NOMO-1 treated with DMSO at 0.1 percent for 48 hours (cell line): ENCODE results near the gene PRR30.
"Not testable (repeated sequence)": the region's sequence is repeated elsewhere in the genome, so short reads cannot be mapped to it uniquely, and the experiment has no call there.

Experiments
- DNase-seq: peaks from one replicate; lab custom pipeline; 2025; ENCODE audit not compliant: unreplicated experiment; lab: John Stamatoyannopoulos, UW

Gene PRR30

DNA sequence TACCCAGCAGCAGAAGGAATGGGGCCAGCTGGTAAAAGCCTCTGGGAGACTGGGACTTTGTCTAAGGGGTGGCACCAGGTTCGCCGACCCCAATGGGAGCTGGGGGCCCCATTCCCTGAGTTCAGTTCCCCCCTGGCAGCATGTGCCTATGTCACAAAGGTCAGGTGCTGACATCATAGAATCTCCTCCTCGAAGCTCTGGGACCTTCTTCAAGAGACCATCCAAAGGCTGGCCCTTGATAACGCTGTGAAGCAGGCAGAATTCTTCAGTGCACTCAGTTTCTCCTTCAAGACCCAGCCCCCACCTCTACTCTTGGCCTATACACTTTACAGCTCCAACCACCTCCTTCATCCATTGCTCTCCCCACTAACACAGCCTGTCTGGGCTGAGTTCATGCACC, at the start of gene PRR30:
PRR30 (minus strand) TSS at position 101 of the 400 bp plus-strand sequence. CDS start 1,081 bp downstream, outside the sequence.
- no peak for DNase-seq

GRCh38 chr2:27186613-27187345, 47.6 kb upstream of the PRR30 start:
- DNase-seq, result no peak

- DNase-seq, result peak; percentile 80
Observed at GRCh38 chr2:27185331-27186026, 46.3 kb upstream of the PRR30 start.

- no peak for DNase-seq
Observed at GRCh38 chr2:27184115-27184514, 44.9 kb upstream of the PRR30 start.

- DNase-seq, result no peak
Observed at GRCh38 chr2:27182346-27182745, 43.1 kb upstream of the PRR30 start.

GRCh38 chr2:27179344-27180000, 40.3 kb upstream of the PRR30 start:
- DNase-seq, result no peak

DNA sequence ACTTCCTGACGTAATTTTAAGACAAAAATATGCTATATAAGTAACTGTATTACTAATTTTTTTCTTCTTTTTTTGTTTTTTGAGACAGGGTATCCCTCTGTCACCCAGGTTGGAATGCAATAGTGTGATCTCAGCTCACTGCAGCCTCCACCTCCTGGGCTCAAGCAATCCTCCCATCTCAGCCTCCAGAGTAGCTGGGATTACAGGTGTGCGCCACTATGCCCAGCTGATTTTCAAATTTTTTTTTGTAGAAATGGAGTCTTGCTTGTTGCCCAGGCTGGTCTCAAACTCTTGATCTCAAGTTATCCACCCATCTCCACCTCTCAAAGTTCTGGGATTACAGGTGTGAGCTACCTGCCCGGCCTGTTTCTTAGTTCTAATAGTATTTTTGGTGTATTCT, 39.3 kb upstream of the PRR30 start:
- no peak for DNase-seq

GRCh38 chr2:27177441-27178351, 38.5 kb upstream of the PRR30 start:
- no peak for DNase-seq

DNA sequence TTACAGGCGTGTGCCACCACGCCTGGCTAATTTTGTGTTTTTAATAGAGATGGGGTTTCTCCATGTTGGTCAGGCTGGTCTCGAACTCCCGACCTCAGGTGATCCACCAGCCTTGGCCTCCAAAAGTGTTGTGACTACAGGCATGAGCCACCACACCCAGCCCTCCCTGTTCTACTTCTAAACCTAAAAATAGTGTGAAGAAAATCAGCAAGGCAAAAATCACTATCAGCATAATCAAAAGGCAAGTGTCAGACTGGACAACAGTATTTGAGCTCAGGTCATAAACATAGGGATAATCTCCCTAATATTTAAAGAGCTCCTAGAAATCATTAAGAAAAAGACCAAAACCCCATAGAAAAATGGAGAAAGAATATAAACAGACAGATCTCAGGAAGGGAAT, 36.6 kb upstream of the PRR30 start:
- DNase-seq, result not testable (repeated sequence)

DNA sequence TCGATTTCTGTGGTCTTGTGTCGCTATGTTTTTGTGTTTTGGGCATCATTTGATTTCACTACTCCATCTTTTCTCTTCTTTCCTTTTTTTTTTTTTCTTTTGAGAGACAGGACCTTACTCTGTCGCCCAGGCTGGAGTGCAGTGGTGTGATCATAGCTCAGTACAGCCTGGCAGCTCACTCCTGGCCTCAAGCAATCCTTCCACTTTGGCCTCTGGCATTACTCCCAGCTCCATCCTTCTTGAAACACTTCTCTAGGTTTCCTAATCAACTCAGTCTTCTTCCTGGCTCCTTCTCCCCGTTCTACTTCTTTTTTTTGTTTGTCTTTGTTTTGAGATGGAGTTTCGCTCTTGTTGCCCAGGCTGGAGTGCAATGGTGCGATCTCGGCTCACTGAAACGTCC, 36.1 kb upstream of the PRR30 start:
- DNase-seq, result no peak

DNA sequence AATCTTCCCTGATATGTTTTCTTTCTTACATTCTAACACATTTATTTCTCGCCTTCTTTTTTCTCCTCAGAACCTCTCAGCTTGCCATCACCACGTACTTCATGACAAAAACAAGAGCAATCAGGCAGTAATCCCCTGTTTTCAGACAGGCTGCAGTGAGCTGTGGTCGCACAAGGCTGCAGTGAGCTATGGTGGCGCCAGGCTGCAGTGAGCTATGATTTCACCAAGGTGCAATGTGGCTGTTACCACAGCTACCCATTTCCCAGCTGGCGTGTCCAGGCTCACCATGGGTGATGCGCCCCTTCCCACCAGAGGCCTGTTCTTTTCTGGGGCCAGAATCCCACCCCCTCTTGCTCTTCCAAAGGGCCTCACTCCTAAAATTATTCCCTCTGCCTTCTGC, 35.4 kb upstream of the PRR30 start:
- DNase-seq, result no peak

- DNase-seq, result no peak
Observed at GRCh38 chr2:27171351-27171848, 32.2 kb upstream of the PRR30 start.

DNA sequence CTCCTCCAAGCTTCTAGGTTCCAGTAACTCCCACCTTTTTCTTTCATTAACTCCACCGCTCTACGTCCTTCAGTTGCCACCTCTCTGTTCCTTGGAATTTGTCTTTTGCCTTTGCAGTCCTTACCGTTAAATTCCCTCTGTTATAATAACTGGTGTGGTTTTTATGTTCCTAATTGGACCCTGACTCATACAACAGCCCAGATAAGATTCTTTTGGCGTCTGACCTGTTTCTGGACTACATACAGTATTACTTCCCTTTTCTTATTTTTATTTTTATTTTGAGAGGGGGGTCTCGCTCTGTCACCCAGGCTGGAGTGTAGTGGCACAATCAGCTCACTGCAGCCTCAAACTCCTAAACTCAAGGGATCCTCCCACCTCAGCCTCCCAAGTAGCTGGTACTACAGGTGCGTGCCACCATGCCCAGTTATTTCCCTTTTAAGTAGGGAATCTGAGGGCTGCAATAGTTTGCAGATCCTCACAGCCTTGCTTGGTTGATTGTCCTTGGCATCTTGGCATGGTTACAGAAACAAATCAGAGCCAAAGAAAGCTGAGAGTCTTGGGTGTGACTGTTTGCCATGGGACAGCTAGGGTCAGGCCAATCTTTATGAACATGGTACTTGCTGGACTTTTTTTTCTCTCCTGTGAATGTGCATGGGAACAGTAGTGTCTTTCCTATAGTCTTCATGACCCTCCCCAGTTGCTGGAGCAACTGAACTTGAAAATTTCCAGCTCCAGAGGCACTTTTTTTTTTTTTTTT, 31.5 kb upstream of the PRR30 start:
- no peak for DNase-seq

GRCh38 chr2:27164960-27165763, 26.0 kb upstream of the PRR30 start:
- DNase-seq, result no peak

DNA sequence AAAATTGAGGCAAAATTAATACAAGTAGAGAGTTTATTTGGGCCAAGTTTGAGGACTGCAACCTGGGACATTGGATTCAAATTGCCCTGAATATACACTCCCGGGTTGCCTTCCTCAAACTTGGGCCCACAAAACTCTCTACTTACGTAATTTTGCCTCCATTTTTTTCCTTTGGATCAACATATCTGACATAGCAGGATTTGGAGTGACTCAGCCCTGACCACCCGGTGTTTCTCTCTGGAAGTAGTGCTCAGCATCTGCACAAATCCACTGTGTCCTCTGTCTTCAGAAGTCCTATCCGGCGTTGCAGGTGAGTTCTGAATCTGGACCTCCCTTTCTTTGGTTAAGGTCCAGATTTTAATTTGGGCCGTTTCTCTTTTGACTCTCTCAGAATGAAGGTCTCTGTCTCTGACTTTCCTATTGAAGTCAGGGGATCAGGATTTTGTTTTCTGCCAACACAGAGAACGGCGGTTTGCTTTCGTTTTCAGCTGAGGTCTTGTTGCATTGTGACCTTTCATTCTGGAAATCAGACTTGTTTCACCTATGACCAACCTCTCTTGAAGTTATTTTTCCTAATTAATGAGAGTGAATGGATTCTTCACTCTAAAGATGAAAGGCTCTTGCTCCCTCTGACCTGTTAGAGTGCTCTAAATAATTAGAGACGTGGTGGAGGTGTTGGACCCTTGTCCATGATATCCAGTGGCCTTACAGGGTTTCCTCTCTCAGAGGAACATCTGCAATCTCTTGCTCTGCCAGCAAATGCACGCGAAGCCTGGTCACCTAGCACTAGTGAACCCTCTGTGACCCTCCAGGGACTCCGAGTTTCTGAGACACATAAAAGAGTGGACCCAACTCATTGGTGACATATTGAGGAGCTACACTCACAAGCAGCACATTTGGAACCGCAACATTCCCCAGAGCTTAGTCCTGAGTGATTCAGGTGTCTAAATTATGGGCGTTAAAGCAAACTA, 23.2 kb upstream of the PRR30 start:
- no peak for DNase-seq

GRCh38 chr2:27160191-27160590, 21.0 kb upstream of the PRR30 start:
- DNase-seq, result no peak

DNA sequence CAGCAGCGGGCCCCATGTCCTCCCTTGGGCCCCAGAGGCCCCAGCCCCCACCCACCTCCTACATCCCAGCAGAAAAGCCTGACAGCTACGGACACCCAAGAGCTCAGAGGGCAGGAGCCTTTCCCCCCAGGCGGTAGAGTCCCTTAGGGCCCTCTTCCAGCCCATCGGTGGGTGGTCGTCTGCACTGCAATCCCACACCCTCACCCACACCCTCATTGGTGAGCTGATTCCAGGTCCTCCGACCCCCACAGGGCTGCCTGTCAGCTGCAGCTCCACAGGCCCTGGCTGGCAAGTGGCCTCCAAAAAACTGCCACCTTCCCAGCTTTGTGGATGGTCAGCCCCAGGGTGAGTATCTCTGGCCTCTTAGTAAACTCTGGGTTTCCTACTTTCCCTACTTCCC, 20.1 kb upstream of the PRR30 start:
- DNase-seq, result no peak

GRCh38 chr2:27158468-27158867, 19.3 kb upstream of the PRR30 start:
- DNase-seq, result no peak
